Spinal cord (tissue), 10 donors: Measurements from ENCODE around the gene MYOF. TPM values are rescaled to one million over a fixed set of nuclear protein-coding genes. Genes with fewer than 3 reads are reported as not detected.

ENCODE experiments used
- DNase-seq, 6 donors: peaks; one replicate each; pipeline versions ENCODE4 v3.0.0 to v3.0.0-alpha.2; 2013 to 2015; ENCODE audit warnings: low spot score in 6 of 6, low read depth in 4 of 6
- H3K27ac ChIP-seq: one replicate; pipeline ENCODE4 v1.5.1; 2013; ENCODE audit warnings: low read depth, low read length, control low read depth
- H3K27me3 ChIP-seq: one replicate; pipeline ENCODE4 v1.6.1; 2013; ENCODE audit warnings: low read length; ENCODE audit not compliant: control insufficient read depth, insufficient read depth
- H3K36me3 ChIP-seq: one replicate; pipeline ENCODE4 v1.6.1; 2013; ENCODE audit warnings: low read length; ENCODE audit not compliant: control insufficient read depth, insufficient read depth
- H3K4me1 ChIP-seq: one replicate; pipeline ENCODE4 v1.6.1; 2013; ENCODE audit warnings: low read length; ENCODE audit not compliant: control insufficient read depth, insufficient read depth
- H3K4me3 ChIP-seq: one replicate; pipeline ENCODE4 v1.5.1; 2013; ENCODE audit warnings: low read depth, low read length, control low read depth
- H3K9me3 ChIP-seq: one replicate; pipeline ENCODE4 v1.6.1; 2013; ENCODE audit warnings: low read length; ENCODE audit not compliant: control insufficient read depth, insufficient read depth
- WGBS: methylation state at CpG from one replicate; pipeline ENCODE4 v1.1.5; 2013; ENCODE audit warnings: missing lambda C conversion rate; ENCODE audit not compliant: insufficient coverage; 5-methylcytosine and 5-hydroxymethylcytosine counted together
- polyA plus RNA-seq, 2 donors: library from polyadenylated mRNA; unstranded; fragments of 120-200 nt; gene quantifications; one replicate each; pipeline ENCODE4 v1.2.1, GENCODE V29; 2013; ENCODE audit not compliant: insufficient read length in 2 of 2
- total RNA-seq, 2 donors: library from RNA; depleted of rRNA in 1 of 2; stranded (reverse); fragments of 120-200 nt in 1 of 2; fragments of >200 nt in 1 of 2; gene quantifications; one replicate each; pipeline versions ENCODE4 v1.2.3 to v1.2.4, GENCODE V29; 2013 to 2014
- donor health status: healthy.

Gene MYOF
- total and polyA plus RNA-seq, 4 donors, result 10.7 to 45.8 (median 18.6) TPM

- Histone ChIP-seq H3K36me3 (no peaks in the 10 kb centered on the region), H3K27me3 (no peaks in the 10 kb centered on the region), H3K4me1 (no peaks in the 10 kb centered on the region), H3K4me3 (no peak overlapping the region), H3K9me3 (no peaks in the 10 kb centered on the region), H3K27ac (no peak overlapping the region)
- no peak for DNase-seq
- WGBS, result no CpG with 5 or more reads among the region's 2 CpGs
Measured at GRCh38 chr10:93505075-93505474, 22.9 kb upstream of the MYOF start.

GRCh38 chr10:93503075-93503474 is 20.9 kb upstream of the MYOF start:
- DNase-seq, result no peak

GRCh38 chr10:93501650-93502049 is 19.5 kb upstream of the MYOF start:
- H3K27ac ChIP-seq, result no peak overlapping the region
- no peak overlapping the region for H3K4me3 ChIP-seq
- H3K9me3 ChIP-seq, result no peaks in the 10 kb centered on the region
- H3K27me3 ChIP-seq, result no peaks in the 10 kb centered on the region
- no peak for DNase-seq
- H3K36me3 ChIP-seq, result no peaks in the 10 kb centered on the region
- peaks cover 2% of the 10 kb centered on the region for H3K4me1 ChIP-seq

More at GRCh38 chr10:93503075-93503474, 20.9 kb upstream of the MYOF start:
- H3K27ac ChIP-seq, result no peak overlapping the region
- no peak overlapping the region for H3K4me3 ChIP-seq
- H3K36me3 ChIP-seq, result no peaks in the 10 kb centered on the region
- no peaks in the 10 kb centered on the region for H3K9me3 ChIP-seq
- H3K4me1 ChIP-seq, result no peaks in the 10 kb centered on the region
- WGBS, result 82% methylated on average over 3 of the region's 6 CpGs
- no peaks in the 10 kb centered on the region for H3K27me3 ChIP-seq

- no peak for DNase-seq
- Histone ChIP-seq H3K27me3 (no peaks in the 10 kb centered on the region), H3K36me3 (no peaks in the 10 kb centered on the region), H3K4me3 (no peak overlapping the region), H3K9me3 (no peaks in the 10 kb centered on the region), H3K4me1 (peaks cover 5% of the 10 kb centered on the region), H3K27ac (no peak overlapping the region)
- 64% methylated on average over 2 of the region's 5 CpGs for WGBS
Measured at GRCh38 chr10:93498166-93498565, 16.0 kb upstream of the MYOF start.

- no peaks in the 10 kb centered on the region for H3K36me3 ChIP-seq
- DNase-seq, result peak; percentile 74 to 98 (median 88)
- H3K9me3 ChIP-seq, result no peaks in the 10 kb centered on the region
- H3K27me3 ChIP-seq, result no peaks in the 10 kb centered on the region
- H3K4me3 ChIP-seq, result peak within 1 kb of the TSS; percentile 72
- WGBS, result under 1% methylated on average over 65 of the region's 68 CpGs
- H3K27ac ChIP-seq, result peak within 1 kb of the TSS; percentile 65
- H3K4me1 ChIP-seq, result peaks cover 5% of the 10 kb centered on the region
Measured at GRCh38 chr10:93496322-93497041, 14.3 kb upstream of the MYOF start, which contains the start of gene CEP55. Gene CEP55, plus strand, starts transcription at chr10:93496612. Its CDS starts 3,440 bp downstream, at chr10:93500052.

GRCh38 chr10:93495654-93496321 is 13.7 kb upstream of the MYOF start:
- under 1% methylated on average over 22 of the region's 28 CpGs for WGBS
- peak in 2 of 6 donors; percentile 54 to 76 for DNase-seq

GRCh38 chr10:93494494-93494893 is 12.4 kb upstream of the MYOF start:
- no peaks in the 10 kb centered on the region for H3K9me3 ChIP-seq
- H3K4me3 ChIP-seq, result no peak overlapping the region
- peaks cover 5% of the 10 kb centered on the region for H3K4me1 ChIP-seq
- no peak for DNase-seq
- H3K36me3 ChIP-seq, result no peaks in the 10 kb centered on the region
- H3K27me3 ChIP-seq, result no peaks in the 10 kb centered on the region
- no peak overlapping the region for H3K27ac ChIP-seq
- WGBS, result no CpG with 5 or more reads among the region's 2 CpGs

More at GRCh38 chr10:93495654-93496321, 13.7 kb upstream of the MYOF start:
- Histone ChIP-seq H3K4me3 (peak overlapping the region; percentile 72), H3K27ac (peak overlapping the region; percentile 65), H3K36me3 (no peaks in the 10 kb centered on the region), H3K27me3 (no peaks in the 10 kb centered on the region), H3K9me3 (no peaks in the 10 kb centered on the region), H3K4me1 (peaks cover 5% of the 10 kb centered on the region)

GRCh38 chr10:93493162-93493561 is 11.0 kb upstream of the MYOF start:
- no peaks in the 10 kb centered on the region for H3K9me3 ChIP-seq
- H3K27ac ChIP-seq, result no peak overlapping the region
- peaks cover 5% of the 10 kb centered on the region for H3K4me1 ChIP-seq
- no peak overlapping the region for H3K4me3 ChIP-seq
- 97% methylated on average over 3 of the region's 3 CpGs for WGBS
- H3K36me3 ChIP-seq, result no peaks in the 10 kb centered on the region
- no peak for DNase-seq
- H3K27me3 ChIP-seq, result no peaks in the 10 kb centered on the region

GRCh38 chr10:93491602-93492121 is 9.5 kb upstream of the MYOF start:
- WGBS, result 76% methylated on average over 1 of the region's 2 CpGs
- Histone ChIP-seq H3K4me3 (no peak overlapping the region), H3K27ac (no peak overlapping the region), H3K27me3 (no peaks in the 10 kb centered on the region), H3K36me3 (no peaks in the 10 kb centered on the region), H3K9me3 (no peaks in the 10 kb centered on the region), H3K4me1 (peaks cover 4% of the 10 kb centered on the region)
- DNase-seq, result no peak
